BE2C (cell line): Measurements from ENCODE around the gene MYO9B.
A peak's percentile ranks its signal among the peaks of the same experiment; 100 is the strongest.

Source experiments
- DNase-seq: peaks from one replicate; pipeline ENCODE4 v3.0.0-alpha.2; 2020
- H3K27me3 ChIP-seq: fragments of 250-450 bp; sonication (Bioruptor Pico); 2 replicates; pipeline ENCODE4 v1.5.1; 2020; ENCODE audit warnings: mild to moderate bottlenecking
- H3K36me3 ChIP-seq: fragments of 250-450 bp; sonication (Bioruptor Pico); 2 replicates; pipeline ENCODE4 v1.5.1; 2020; ENCODE audit warnings: mild to moderate bottlenecking
- H3K4me1 ChIP-seq: fragments of 250-450 bp; sonication (Bioruptor Pico); 2 replicates; pipeline ENCODE4 v1.5.1; 2020
- H3K4me3 ChIP-seq: 2 replicates; pipeline ENCODE4 v1.5.1; 2011; ENCODE audit warnings: low read depth, low read length
- H3K9me3 ChIP-seq: fragments of 250-450 bp; sonication (Bioruptor Pico); 2 replicates; pipeline ENCODE4 v1.5.1; 2020
- TF ChIP-seq, protein P1 (sequence below): IDR thresholded peaks from 2 replicates; pipeline ENCODE4 v1.5.1; 2012; ENCODE audit warnings: mild to moderate bottlenecking, low read depth, low read length

The MYO9B gene

GRCh38 chr19:17112700-17113099 is 37.1 kb downstream of the MYO9B start:
- H3K9me3 ChIP-seq = no peaks in the 10 kb centered on the region
- no peak overlapping the region for H3K4me3 ChIP-seq
- peaks cover 22% of the 10 kb centered on the region for H3K4me1 ChIP-seq
- TF ChIP-seq, protein P1, sequence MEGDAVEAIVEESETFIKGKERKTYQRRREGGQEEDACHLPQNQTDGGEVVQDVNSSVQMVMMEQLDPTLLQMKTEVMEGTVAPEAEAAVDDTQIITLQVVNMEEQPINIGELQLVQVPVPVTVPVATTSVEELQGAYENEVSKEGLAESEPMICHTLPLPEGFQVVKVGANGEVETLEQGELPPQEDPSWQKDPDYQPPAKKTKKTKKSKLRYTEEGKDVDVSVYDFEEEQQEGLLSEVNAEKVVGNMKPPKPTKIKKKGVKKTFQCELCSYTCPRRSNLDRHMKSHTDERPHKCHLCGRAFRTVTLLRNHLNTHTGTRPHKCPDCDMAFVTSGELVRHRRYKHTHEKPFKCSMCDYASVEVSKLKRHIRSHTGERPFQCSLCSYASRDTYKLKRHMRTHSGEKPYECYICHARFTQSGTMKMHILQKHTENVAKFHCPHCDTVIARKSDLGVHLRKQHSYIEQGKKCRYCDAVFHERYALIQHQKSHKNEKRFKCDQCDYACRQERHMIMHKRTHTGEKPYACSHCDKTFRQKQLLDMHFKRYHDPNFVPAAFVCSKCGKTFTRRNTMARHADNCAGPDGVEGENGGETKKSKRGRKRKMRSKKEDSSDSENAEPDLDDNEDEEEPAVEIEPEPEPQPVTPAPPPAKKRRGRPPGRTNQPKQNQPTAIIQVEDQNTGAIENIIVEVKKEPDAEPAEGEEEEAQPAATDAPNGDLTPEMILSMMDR = no peak
- no peak for DNase-seq
- no peaks in the 10 kb centered on the region for H3K27me3 ChIP-seq
- no peaks in the 10 kb centered on the region for H3K36me3 ChIP-seq

GRCh38 chr19:17113127-17113785 is 37.7 kb downstream of the MYO9B start:
- no peak for DNase-seq
- Histone ChIP-seq H3K4me1 (peaks cover 17% of the 10 kb centered on the region), H3K27me3 (no peaks in the 10 kb centered on the region), H3K36me3 (no peaks in the 10 kb centered on the region), H3K9me3 (no peaks in the 10 kb centered on the region), H3K4me3 (no peak overlapping the region)
- TF ChIP-seq, protein P1 = no peak

DNA sequence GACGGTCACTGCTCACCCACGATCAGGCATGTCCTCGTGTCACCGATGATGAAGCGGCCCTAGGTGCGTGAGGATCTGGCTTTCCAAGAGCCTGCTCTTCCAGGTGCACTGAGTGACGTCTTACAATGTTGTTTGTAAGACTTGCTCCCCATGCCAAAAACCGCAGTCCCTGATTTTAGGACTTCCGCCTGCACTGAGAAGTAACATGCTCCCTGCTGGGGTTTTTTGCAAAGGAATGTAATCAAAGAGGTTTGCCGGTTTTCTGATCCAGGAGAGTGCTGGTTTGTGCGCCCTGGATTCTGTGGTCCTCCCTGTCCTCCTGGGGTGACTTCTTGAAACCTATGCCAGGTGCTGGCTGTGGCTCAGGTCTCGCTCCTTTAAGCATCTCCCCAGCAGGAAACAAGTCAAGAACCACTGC is 38.8 kb downstream of the MYO9B start:
- H3K27me3 ChIP-seq = no peaks in the 10 kb centered on the region
- DNase-seq = no peak
- H3K9me3 ChIP-seq = no peaks in the 10 kb centered on the region
- no peaks in the 10 kb centered on the region; the same call in 1 of the 2 replicates for H3K36me3 ChIP-seq
- TF ChIP-seq, protein P1 = no peak
- no peak overlapping the region for H3K4me3 ChIP-seq
- H3K4me1 ChIP-seq = peaks cover 14% of the 10 kb centered on the region

DNA sequence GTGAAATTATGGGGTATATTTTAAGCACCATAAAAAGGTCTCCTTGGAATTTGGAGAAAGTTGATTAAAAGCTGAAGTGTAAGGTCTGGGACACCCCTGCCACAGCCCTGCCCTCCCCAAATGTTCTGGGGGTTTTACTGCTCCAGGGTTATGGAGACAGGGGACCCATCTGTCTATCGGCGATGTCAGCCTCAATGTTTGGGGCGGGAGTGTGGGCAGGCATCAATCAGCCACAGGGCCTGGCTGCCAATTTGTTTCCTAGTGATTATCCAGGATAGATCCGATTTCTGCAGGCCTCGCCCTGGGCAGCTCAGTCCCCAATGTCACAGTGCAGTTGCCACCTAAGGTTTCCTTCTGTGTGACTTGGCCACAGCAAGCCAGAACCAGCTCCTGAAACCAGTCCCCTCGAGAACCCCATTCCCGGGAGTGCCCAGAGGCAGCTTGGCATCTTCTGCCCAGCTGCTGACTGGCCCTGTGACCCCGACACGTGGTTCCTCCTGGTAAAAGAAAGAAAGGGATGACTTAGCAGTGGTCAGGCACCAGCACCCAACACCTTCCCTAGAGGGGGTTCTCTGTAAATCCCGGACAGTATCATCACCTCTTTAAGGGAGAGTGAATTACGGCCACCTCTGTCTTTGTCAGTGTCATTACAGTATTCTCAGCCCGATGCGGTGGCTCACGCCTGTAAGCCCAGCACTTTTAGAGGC is 41.6 kb downstream of the MYO9B start:
- Histone ChIP-seq H3K4me3 (no peak overlapping the region), H3K9me3 (no peaks in the 10 kb centered on the region), H3K36me3 (no peaks in the 10 kb centered on the region; the same call in 1 of the 2 replicates), H3K4me1 (peaks cover 14% of the 10 kb centered on the region), H3K27me3 (no peaks in the 10 kb centered on the region)
- TF ChIP-seq, protein P1 = no peak
- DNase-seq = peak; percentile 33

DNA sequence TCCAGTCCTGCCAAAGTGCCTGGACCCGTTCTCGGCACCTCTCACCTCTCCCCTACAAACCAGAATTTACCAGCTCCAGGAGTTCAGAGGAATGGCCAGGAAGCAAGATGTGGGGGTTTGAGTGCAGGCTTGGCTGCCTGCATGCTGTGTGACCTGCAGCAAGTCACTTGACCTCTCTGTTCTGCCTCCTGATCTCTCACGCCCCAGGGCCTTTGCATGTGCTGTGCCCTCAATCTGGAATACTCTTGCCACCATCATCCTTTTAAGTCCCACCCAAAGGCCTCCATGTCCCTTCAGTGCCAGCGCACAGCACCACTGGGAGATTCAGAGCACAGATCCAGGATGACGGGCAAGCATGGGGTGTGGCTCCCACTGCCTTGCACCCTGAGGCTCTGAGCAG is 43.4 kb downstream of the MYO9B start:
- TF ChIP-seq, protein P1 = no peak
- Histone ChIP-seq H3K4me1 (peaks cover 14% of the 10 kb centered on the region), H3K36me3 (no peaks in the 10 kb centered on the region; the same call in 1 of the 2 replicates)

GRCh38 chr19:17121736-17122293 is 46.2 kb downstream of the MYO9B start:
- Histone ChIP-seq H3K4me1 (peaks cover 14% of the 10 kb centered on the region), H3K4me3 (no peak overlapping the region), H3K36me3 (no peaks in the 10 kb centered on the region; the same call in 1 of the 2 replicates), H3K9me3 (no peaks in the 10 kb centered on the region), H3K27me3 (no peaks in the 10 kb centered on the region)
- TF ChIP-seq, protein P1 = no peak
- no peak for DNase-seq

More for the DNA sequence above, 43.4 kb downstream of the MYO9B start:
- Histone ChIP-seq H3K4me3 (no peak overlapping the region), H3K27me3 (no peaks in the 10 kb centered on the region), H3K9me3 (no peaks in the 10 kb centered on the region)
- DNase-seq = no peak
